Neural cell (in vitro differentiated cells): Measurements from ENCODE around the gene TM7SF3. TPM values are rescaled to one million over a fixed set of nuclear protein-coding genes. Genes with fewer than 3 reads are reported as not detected.

Experiments
- H2AFZ ChIP-seq: fragments of 200-600, 300-800 bp; sonication (generic), shearing (Covaris generic); 2 replicates; pipeline ENCODE4 v1.6.0; 2014; ENCODE audit warnings: low read depth, mild to moderate bottlenecking, antibody characterized with exemption, low read length, moderate library complexity
- H3F3A ChIP-seq: fragments of 200-600 bp; shearing (Covaris generic); 2 replicates; pipeline ENCODE4 v1.6.1; 2016; ENCODE audit warnings: mild to moderate bottlenecking, moderate library complexity, mixed read lengths, antibody characterized with exemption, low read length; ENCODE audit not compliant: insufficient read depth, poor library complexity, severe bottlenecking
- H3K27ac ChIP-seq: fragments of 200-600, 300-800 bp; sonication (generic), shearing (Covaris generic); 2 replicates; pipeline ENCODE4 v1.5.1; 2014; ENCODE audit warnings: mild to moderate bottlenecking, low read length, moderate library complexity
- H3K27me3 ChIP-seq: fragments of 300-800, 200-600 bp; sonication (generic), shearing (Covaris generic); 2 replicates; pipeline ENCODE4 v1.6.0; 2014; ENCODE audit warnings: mild to moderate bottlenecking, low read depth, low read length, moderate library complexity; ENCODE audit not compliant: insufficient read depth
- H3K36me3 ChIP-seq: fragments of 300-800, 200-600 bp; sonication (generic), shearing (Covaris generic); 2 replicates; pipeline ENCODE4 v1.5.1; 2014; ENCODE audit warnings: mild to moderate bottlenecking, antibody characterized with exemption, low read length, moderate library complexity; ENCODE audit not compliant: insufficient read depth
- H3K4me2 ChIP-seq: fragments of 300-800, 200-600 bp; sonication (generic), shearing (Covaris generic); 2 replicates; pipeline ENCODE4 v1.6.0; 2014; ENCODE audit warnings: mild to moderate bottlenecking, low read length
- H3K4me3 ChIP-seq: fragments of 300-800, 200-600 bp; sonication (generic), shearing (Covaris generic); 2 replicates; pipeline ENCODE4 v1.5.1; 2014; ENCODE audit warnings: mild to moderate bottlenecking, low read length, moderate library complexity
- H3K79me2 ChIP-seq: fragments of 200-600 bp; shearing (Covaris generic); replicated peaks from 2 replicates; pipeline ENCODE4 v1.6.0; 2014; ENCODE audit warnings: mild to moderate bottlenecking, low read length, moderate library complexity; ENCODE audit not compliant: insufficient read depth
- H3K9ac ChIP-seq: fragments of 300-800, 200-600 bp; sonication (generic), shearing (Covaris generic); 2 replicates; pipeline ENCODE4 v1.6.1; 2016; ENCODE audit warnings: mild to moderate bottlenecking, low read length, mixed read lengths
- H3K9me2 ChIP-seq: fragments of 200-600 bp; shearing (Covaris generic); 2 replicates; pipeline ENCODE4 v1.6.1; 2016; ENCODE audit warnings: mild to moderate bottlenecking, low read length, mixed read lengths; ENCODE audit not compliant: insufficient read depth
- H3K9me3 ChIP-seq: fragments of 200-600, 300-800 bp; sonication (generic), shearing (Covaris generic); 2 replicates; pipeline ENCODE4 v1.6.1; 2016; ENCODE audit warnings: mild to moderate bottlenecking, mixed run types, low read length, moderate library complexity, mixed read lengths
- H4K20me1 ChIP-seq: fragments of 200-600 bp; shearing (Covaris generic); 2 replicates; pipeline ENCODE4 v1.6.1; 2016; ENCODE audit warnings: mild to moderate bottlenecking, mixed run types; ENCODE audit not compliant: insufficient read depth
- CTCF ChIP-seq: fragments of 450-650 bp; IDR thresholded peaks from 2 replicates; pipeline ENCODE4 v1.5.1; 2014; ENCODE audit warnings: antibody characterized with exemption, mild to moderate bottlenecking, moderate library complexity; ENCODE audit not compliant: poor library complexity, severe bottlenecking
- EP300 ChIP-seq: fragments of 450-650 bp; conservative IDR thresholded peaks from 2 replicates; pipeline ENCODE4 v1.6.1; 2014; ENCODE audit warnings: antibody characterized with exemption, mild to moderate bottlenecking, moderate library complexity; ENCODE audit not compliant: poor library complexity, severe bottlenecking
- EZH2 ChIP-seq: fragments of 200-600, 300-800 bp; shearing (Covaris generic), sonication (generic); IDR thresholded peaks from 2 replicates; pipeline ENCODE4 v1.6.1; 2014; ENCODE audit warnings: antibody characterized with exemption, low read length, borderline replicate concordance, mild to moderate bottlenecking; ENCODE audit not compliant: insufficient read depth, poor library complexity, severe bottlenecking
- MXI1 ChIP-seq: fragments of 450-650 bp; conservative IDR thresholded peaks from 2 replicates; pipeline ENCODE4 v1.6.1; 2014; ENCODE audit warnings: antibody characterized with exemption, mild to moderate bottlenecking; ENCODE audit not compliant: poor library complexity, severe bottlenecking
- POLR2AphosphoS5 ChIP-seq: IDR thresholded peaks from 2 replicates; pipeline ENCODE4 v1.6.1; 2012
- RAD21 ChIP-seq: fragments of 450-650 bp; conservative IDR thresholded peaks from 2 replicates; pipeline ENCODE4 v1.6.1; 2014; ENCODE audit warnings: antibody characterized with exemption, mild to moderate bottlenecking, moderate library complexity
- REST ChIP-seq: IDR thresholded peaks from 2 replicates; pipeline ENCODE4 v1.6.1; 2012; ENCODE audit warnings: borderline replicate concordance
- SMC3 ChIP-seq: fragments of 450-650 bp; conservative IDR thresholded peaks from 2 replicates; pipeline ENCODE4 v1.6.1; 2014; ENCODE audit warnings: antibody characterized with exemption, mild to moderate bottlenecking, moderate library complexity; ENCODE audit not compliant: poor library complexity
- TAF1 ChIP-seq: IDR thresholded peaks from 2 replicates; pipeline ENCODE4 v1.6.1; 2012; ENCODE audit warnings: low read depth
- polyA plus RNA-seq: library from polyadenylated mRNA; depleted of rRNA; stranded (reverse); fragments of >200 nt; gene quantifications from 2 replicates; pipeline ENCODE4 v1.2.3, GENCODE V29; 2014

The TM7SF3 gene
- polyA plus RNA-seq, 1 donor from 2014 or later: 30.0 TPM

GRCh38 chr12:26987634-26988424 lies 26.4 kb downstream of the TM7SF3 start:
- Histone ChIP-seq H3K9me2 (no peaks in the 10 kb centered on the region), H3K27me3 (no peaks in the 10 kb centered on the region), H3K4me2 (no peak overlapping the region), H2AFZ (no peak overlapping the region), H3K9ac (no peak overlapping the region), H3K4me3 (no peak overlapping the region), H3F3A (no peaks in the 10 kb centered on the region), H3K36me3 (peaks cover 8% of the 10 kb centered on the region), H3K9me3 (no peaks in the 10 kb centered on the region), H3K27ac (no peak overlapping the region), H4K20me1 (no peaks in the 10 kb centered on the region), H3K79me2 (no peaks in the 10 kb centered on the region)
- TF ChIP-seq EZH2 (no peak), MXI1 (no peak), TAF1 (no peak), SMC3 (no peak), REST (no peak), EP300 (no peak), RAD21 (no peak), CTCF (no peak), POLR2AphosphoS5 (no peak)

GRCh38 chr12:26982866-26983265 lies 31.3 kb downstream of the TM7SF3 start:
- Histone ChIP-seq H3K9me2 (no peaks in the 10 kb centered on the region), H3K4me2 (no peak overlapping the region), H2AFZ (no peak overlapping the region), H3K36me3 (no peaks in the 10 kb centered on the region), H3K27me3 (no peaks in the 10 kb centered on the region), H3K9ac (no peak overlapping the region), H3K27ac (no peak overlapping the region), H4K20me1 (no peaks in the 10 kb centered on the region), H3K4me3 (no peak overlapping the region), H3K79me2 (no peaks in the 10 kb centered on the region), H3K9me3 (no peaks in the 10 kb centered on the region), H3F3A (no peaks in the 10 kb centered on the region)
- TF ChIP-seq RAD21 (no peak), SMC3 (no peak), TAF1 (no peak), EP300 (no peak), EZH2 (no peak), POLR2AphosphoS5 (no peak), MXI1 (no peak), REST (no peak)
